GM19035 (cell line): ENCODE results near the gene GALNTL6.
"Not testable (repeated sequence)": the region's sequence is repeated elsewhere in the genome, so short reads cannot be mapped to it uniquely, and the experiment has no call there.

Source experiments
- ATAC-seq: cut with Tn5 transposase; IDR thresholded peaks from one replicate; pipeline ENCODE4 v1.9.1; 2021; ENCODE audit not compliant: unreplicated experiment

GALNTL6 gene

GRCh38 chr4:172843192-172843591, 1030.0 kb downstream of the GALNTL6 start:
- ATAC-seq = no peak

- no peak for ATAC-seq
These were observed 1031.4 kb downstream of the GALNTL6 start for GRCh38 chr4:172844556-172844955.

GRCh38 chr4:172845281-172845680, 1032.1 kb downstream of the GALNTL6 start:
- ATAC-seq = no peak

GRCh38 chr4:172850838-172851237, 1037.6 kb downstream of the GALNTL6 start:
- no peak for ATAC-seq

GRCh38 chr4:172851534-172851933, 1038.3 kb downstream of the GALNTL6 start:
- ATAC-seq = no peak

GRCh38 chr4:172857026-172857425, 1043.8 kb downstream of the GALNTL6 start:
- no peak for ATAC-seq

- no peak for ATAC-seq
These were observed 1045.6 kb downstream of the GALNTL6 start for GRCh38 chr4:172858731-172859230.

GRCh38 chr4:172865103-172865502, 1051.9 kb downstream of the GALNTL6 start:
- ATAC-seq = no peak

- no peak for ATAC-seq
These were observed 1052.4 kb downstream of the GALNTL6 start for GRCh38 chr4:172865531-172866127.

- ATAC-seq = no peak
These were observed 1053.2 kb downstream of the GALNTL6 start for GRCh38 chr4:172866421-172866820.

GRCh38 chr4:172867835-172868234, 1054.6 kb downstream of the GALNTL6 start:
- ATAC-seq = no peak

- no peak for ATAC-seq
These were observed 1055.1 kb downstream of the GALNTL6 start for GRCh38 chr4:172868271-172868670.

GRCh38 chr4:172869621-172870268, 1056.5 kb downstream of the GALNTL6 start:
- no peak for ATAC-seq

- ATAC-seq = no peak
These were observed 1058.2 kb downstream of the GALNTL6 start for GRCh38 chr4:172871381-172871780.

- ATAC-seq = no peak
These were observed 1061.7 kb downstream of the GALNTL6 start for GRCh38 chr4:172874944-172875343.

GRCh38 chr4:172876394-172876793, 1063.2 kb downstream of the GALNTL6 start:
- no peak for ATAC-seq

- no peak for ATAC-seq
These were observed 1068.4 kb downstream of the GALNTL6 start for GRCh38 chr4:172881645-172882044.

GRCh38 chr4:172887358-172887757, 1074.2 kb downstream of the GALNTL6 start:
- not testable (repeated sequence) for ATAC-seq

- ATAC-seq = no peak
These were observed 1074.8 kb downstream of the GALNTL6 start for GRCh38 chr4:172887959-172888358.

- ATAC-seq = peak; percentile 68
These were observed 1079.1 kb downstream of the GALNTL6 start for GRCh38 chr4:172892300-172892699.

GRCh38 chr4:172895699-172896098, 1082.5 kb downstream of the GALNTL6 start:
- ATAC-seq = no peak

GRCh38 chr4:172897046-172897445, 1083.8 kb downstream of the GALNTL6 start:
- no peak for ATAC-seq

GRCh38 chr4:172898715-172899114, 1085.5 kb downstream of the GALNTL6 start:
- no peak for ATAC-seq
